PC-3 (cell line): ENCODE measurements around the gene TXNDC2. TPM values are rescaled to one million over a fixed set of nuclear protein-coding genes. Genes with fewer than 3 reads are reported as not detected.
"Not testable (repeated sequence)": the region's sequence is repeated elsewhere in the genome, so short reads cannot be mapped to it uniquely, and the experiment has no call there.

Experiments
- ATAC-seq: fragments of 200-7000 bp; cut with Tn5 transposase; 2 replicates; pipeline ENCODE4 v1.9.1; 2020; ENCODE audit warnings: mild to moderate bottlenecking, moderate library complexity
- BruUV-seq: library from RNA; stranded (reverse); fragments of 400-500 nt; replicated peaks from 2 replicates; lab custom pipeline; 2021; lab: Mats Ljungman, UMichigan
- CTCF ChIA-PET: fragments of 300-600 bp; sonication (Branson Sonifier 250); formaldehyde crosslinking; loops from one replicate; lab custom pipeline; 2022; ENCODE audit warnings: antibody characterized with exemption; lab: Charles Lee
- POLR2A ChIA-PET: fragments of 300-600 bp; sonication (Branson Sonifier 250); formaldehyde crosslinking; loops from one replicate; lab custom pipeline; 2022; ENCODE audit warnings: antibody characterized with exemption; ENCODE audit not compliant: unreplicated experiment; lab: Charles Lee
- DNase-seq: peaks from one replicate; pipeline ENCODE4 v3.0.0-alpha.2; 2015
- H2AFZ ChIP-seq: fragments of 300-600 bp; sonication (generic); 2 replicates; pipeline ENCODE4 v1.6.0; 2016; ENCODE audit warnings: antibody characterized with exemption, low read length
- H3F3A ChIP-seq: fragments of 300-600 bp; sonication (generic); one replicate; pipeline ENCODE4 v1.6.0; 2017; ENCODE audit warnings: antibody characterized with exemption, low read length, control low read depth, mild to moderate bottlenecking; ENCODE audit not compliant: unreplicated experiment
- H3K27ac ChIP-seq: fragments of 300-600 bp; sonication (generic); 2 replicates; pipeline ENCODE4 v1.5.1; 2016; ENCODE audit warnings: mild to moderate bottlenecking, low read length
- H3K27me3 ChIP-seq: fragments of 300-600 bp; sonication (generic); 2 replicates; pipeline ENCODE4 v1.6.1; 2016; ENCODE audit warnings: low read length, mixed read lengths
- H3K36me3 ChIP-seq: fragments of 300-600 bp; sonication (generic); 2 replicates; pipeline ENCODE4 v1.6.1; 2016; ENCODE audit warnings: low read depth, mixed run types, low read length, mixed read lengths
- H3K4me1 ChIP-seq: fragments of 300-600 bp; sonication (generic); 2 replicates; pipeline ENCODE4 v1.5.1; 2016; ENCODE audit warnings: low read length; ENCODE audit not compliant: insufficient read depth
- H3K4me2 ChIP-seq: fragments of 300-600 bp; sonication (generic); 2 replicates; pipeline ENCODE4 v1.6.0; 2016; ENCODE audit warnings: low read length
- H3K4me3 ChIP-seq: fragments of 300-600 bp; sonication (generic); 2 replicates; pipeline ENCODE4 v1.5.1; 2016; ENCODE audit warnings: mild to moderate bottlenecking, low read length, mixed read lengths
- H3K79me2 ChIP-seq: fragments of 300-600 bp; sonication (generic); 2 replicates; pipeline ENCODE4 v1.6.1; 2017; ENCODE audit warnings: low read length, mixed read lengths
- H3K9ac ChIP-seq: fragments of 300-600 bp; sonication (generic); 2 replicates; pipeline ENCODE4 v1.6.0; 2016; ENCODE audit warnings: mild to moderate bottlenecking, low read length
- H3K9me2 ChIP-seq: fragments of 300-600 bp; sonication (generic); replicated peaks from 2 replicates; pipeline ENCODE4 v1.6.1; 2016; ENCODE audit warnings: mixed run types, low read length, mixed read lengths
- H3K9me3 ChIP-seq: fragments of 300-600 bp; sonication (generic); 2 replicates; pipeline ENCODE4 v1.6.1; 2016; ENCODE audit warnings: low read length, mixed read lengths
- H4K20me1 ChIP-seq: fragments of 300-600 bp; sonication (generic); 2 replicates; pipeline ENCODE4 v1.6.1; 2016; ENCODE audit warnings: low read length, mixed read lengths
- CTCF ChIP-seq: fragments of 300-600 bp; sonication (generic); conservative IDR thresholded peaks from 2 replicates; pipeline ENCODE4 v1.5.1; 2017; ENCODE audit warnings: antibody characterized with exemption, low read depth, mild to moderate bottlenecking, low read length
- EZH2 ChIP-seq: fragments of 300-600 bp; sonication (generic); IDR thresholded peaks from one replicate; pipeline ENCODE4 v1.6.1; 2017; ENCODE audit warnings: antibody characterized with exemption, mild to moderate bottlenecking, low read length; ENCODE audit not compliant: unreplicated experiment
- EZH2phosphoT487 ChIP-seq: fragments of 300-600 bp; sonication (generic); IDR thresholded peaks from 2 replicates; pipeline ENCODE4 v1.6.1; 2018; ENCODE audit warnings: mild to moderate bottlenecking, antibody characterized with exemption, low read length, borderline replicate concordance
- intact Hi-C: fragments of 100-400 bp; cut with micrococcal nuclease; formaldehyde crosslinking; loops from 2 replicates; pipeline ENCODE4 v1.9.0; 2023
- total RNA-seq: library from RNA; depleted of rRNA; stranded (reverse); fragments of >200 nt; gene quantifications from 2 replicates; pipeline ENCODE4 v1.2.3, GENCODE V29; 2014

TXNDC2 gene
- total RNA-seq, 1 experiment from 2014 or later: 0.87 TPM

- ATAC-seq: no peak
- no TSS peak for BruUV-seq
- no peaks in the 10 kb centered on the region for H3F3A ChIP-seq
- no peak overlapping the region for H3K4me3 ChIP-seq
- peaks cover 15% of the 10 kb centered on the region for H3K79me2 ChIP-seq
- TF ChIP-seq EZH2 (no peak), EZH2phosphoT487 (no peak), CTCF (no peak)
- H3K9ac ChIP-seq: no peak overlapping the region
- no peaks in the 10 kb centered on the region for H3K9me3 ChIP-seq
- H3K4me2 ChIP-seq: no peak overlapping the region
- H3K27me3 ChIP-seq: no peaks in the 10 kb centered on the region
- DNase-seq: no peak
- no peaks in the 10 kb centered on the region for H3K36me3 ChIP-seq
- POLR2A ChIA-PET: no interaction called here
- H4K20me1 ChIP-seq: peaks cover 7% of the 10 kb centered on the region
- CTCF ChIA-PET: no interaction called here
- peaks cover 6% of the 10 kb centered on the region; the same call in 1 of the 2 replicates for H3K4me1 ChIP-seq
- H3K9me2 ChIP-seq: no peaks in the 10 kb centered on the region
- intact Hi-C loops: loop anchor here (5.0 to 10.0 kb wide), 3 partner anchors 98 to 336 kb away; partner anchors contain the start of gene PPP4R1
- no peak overlapping the region for H2AFZ ChIP-seq
- H3K27ac ChIP-seq: no peak overlapping the region
These were observed 24.9 kb downstream of the TXNDC2 start for GRCh38 chr18:9910661-9911060.

GRCh38 chr18:9911226-9911625 lies 25.5 kb downstream of the TXNDC2 start:
- ATAC-seq: no peak
- intact Hi-C loops: loop anchor here (5.0 to 10.0 kb wide), 3 partner anchors 99 to 336 kb away; partner anchors contain the start of gene PPP4R1
- ChIA-PET CTCF (no interaction called here), POLR2A (no interaction called here)
- no peaks in the 10 kb centered on the region for H3K9me2 ChIP-seq
- peaks cover 12% of the 10 kb centered on the region for H4K20me1 ChIP-seq
- H2AFZ ChIP-seq: no peak overlapping the region
- no peaks in the 10 kb centered on the region for H3K36me3 ChIP-seq
- H3K27me3 ChIP-seq: no peaks in the 10 kb centered on the region
- DNase-seq: no peak
- H3K4me1 ChIP-seq: peaks cover 10% of the 10 kb centered on the region
- H3K9ac ChIP-seq: no peak overlapping the region
- H3K9me3 ChIP-seq: no peaks in the 10 kb centered on the region
- no peak overlapping the region for H3K27ac ChIP-seq
- H3K79me2 ChIP-seq: peaks cover 21% of the 10 kb centered on the region
- H3F3A ChIP-seq: no peaks in the 10 kb centered on the region
- TF ChIP-seq EZH2: no peak
- no peak for TF ChIP-seq CTCF
- no peak for TF ChIP-seq EZH2phosphoT487
- no peak overlapping the region for H3K4me3 ChIP-seq
- no TSS peak for BruUV-seq
- no peak overlapping the region for H3K4me2 ChIP-seq

- Histone ChIP-seq H3K4me1 (peaks cover 19% of the 10 kb centered on the region), H3K4me3 (peak overlapping the region; percentile 77; the same call in 1 of the 2 replicates), H2AFZ (peak overlapping the region; percentile 81), H4K20me1 (peaks cover 23% of the 10 kb centered on the region), H3K4me2 (peak overlapping the region; percentile 85; the same call in 1 of the 2 replicates), H3K79me2 (peaks cover 32% of the 10 kb centered on the region)
- H3K27me3 ChIP-seq, H3K9ac ChIP-seq, CTCF ChIA-PET, H3K27ac ChIP-seq, H3F3A ChIP-seq, H3K36me3 ChIP-seq, BruUV-seq, H3K9me3 ChIP-seq, H3K9me2 ChIP-seq, ATAC-seq: not testable (repeated sequence)
- DNase-seq: peak; percentile 25
- intact Hi-C loops: loop anchor here (2.0 to 10.0 kb wide), 4 partner anchors 87 to 337 kb away; partner anchors contain the start of gene PPP4R1
- POLR2A ChIA-PET: interaction anchor here (0.6 kb wide), 1 partner anchor 612 kb away, joined by 4 read pairs; no protein-coding TSS in a partner anchor
These were observed 26.5 kb downstream of the TXNDC2 start for GRCh38 chr18:9912285-9912684.
